HG02885 (cell line): ENCODE results near the gene ZFP3.
"Not testable (repeated sequence)": the region's sequence is repeated elsewhere in the genome, so short reads cannot be mapped to it uniquely, and the experiment has no call there.

ENCODE experiments used
- ATAC-seq: cut with Tn5 transposase; IDR thresholded peaks from one replicate; pipeline ENCODE4 v1.9.1; 2021; ENCODE audit warnings: mild to moderate bottlenecking; ENCODE audit not compliant: unreplicated experiment, poor library complexity

ZFP3 gene

DNA sequence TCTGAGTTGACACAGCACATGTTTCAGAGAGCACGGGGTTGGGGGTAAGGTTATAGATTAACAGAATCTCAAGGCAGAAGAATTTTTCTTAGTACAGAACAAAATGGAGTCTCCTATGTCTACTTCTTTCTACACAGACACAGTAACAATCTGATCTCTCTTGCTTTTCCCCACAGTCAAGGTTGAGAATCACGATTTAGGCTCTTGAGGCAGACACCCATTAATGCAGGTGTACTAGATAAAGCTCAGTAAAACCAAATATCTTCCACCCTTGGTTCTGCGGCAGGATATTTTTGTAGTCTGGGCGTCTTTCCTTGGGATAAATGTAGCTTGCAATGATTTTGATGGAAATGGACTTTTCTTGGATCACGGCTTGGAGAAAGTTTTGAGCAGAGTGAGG, 2.8 kb upstream of the ZFP3 start:
- not testable (repeated sequence) for ATAC-seq

DNA sequence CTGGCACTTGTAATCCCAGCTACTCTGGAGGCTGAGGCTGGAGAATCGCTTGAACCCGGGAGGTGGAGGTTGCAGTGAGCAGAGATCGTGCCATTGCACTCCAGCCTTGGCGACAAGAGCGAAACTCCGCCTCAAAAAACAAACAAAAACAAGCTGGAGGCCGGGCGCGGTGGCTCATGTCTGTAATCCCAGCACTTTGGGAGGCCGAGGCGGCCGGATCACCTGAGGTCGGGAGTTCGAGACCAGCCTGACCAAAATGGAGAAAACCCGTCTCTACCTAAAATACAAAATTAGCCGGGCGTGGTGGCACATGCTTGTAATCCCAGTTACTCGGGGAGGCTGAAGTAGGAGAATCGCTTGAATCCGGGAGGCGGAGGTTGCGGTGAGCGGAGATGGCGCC, 992 bp upstream of the ZFP3 start:
- not testable (repeated sequence) for ATAC-seq

DNA sequence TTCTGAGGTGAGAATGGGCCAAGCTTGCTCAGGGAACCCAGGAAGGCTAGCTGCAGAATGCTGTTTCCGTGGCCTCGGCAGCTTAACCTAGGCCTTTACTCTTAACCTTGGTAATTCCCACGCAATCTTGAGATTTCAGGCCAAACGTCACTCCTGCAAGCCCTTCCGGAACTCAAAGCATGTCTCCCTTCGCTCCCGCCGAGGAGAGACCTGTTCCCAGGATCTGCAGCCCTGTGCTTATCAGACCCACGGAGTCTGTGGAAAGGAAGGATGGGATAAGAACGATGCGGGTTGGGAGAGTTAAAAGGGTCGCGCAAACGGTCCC, 524 bp upstream of the ZFP3 start:
- ATAC-seq: no peak

DNA sequence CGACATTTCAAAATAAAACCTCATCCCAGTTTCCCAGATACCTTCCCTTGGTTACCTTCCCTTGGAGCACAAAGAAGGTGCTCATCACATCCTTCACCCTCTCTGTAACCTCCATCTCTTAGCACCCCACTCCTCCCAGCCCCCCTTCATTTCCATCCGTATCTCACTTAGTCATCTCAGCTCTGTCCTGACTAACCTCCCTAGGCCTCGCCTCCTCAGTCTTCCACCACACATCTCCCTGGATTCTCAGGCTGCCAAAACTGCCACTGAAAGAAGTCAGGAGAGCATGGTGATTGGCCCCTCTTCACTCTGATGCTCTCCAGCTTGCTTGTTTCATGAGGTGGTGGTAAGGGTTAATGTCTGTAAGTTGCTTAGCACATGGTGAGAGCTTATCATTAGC, 2.3 kb downstream of the ZFP3 start:
- no peak for ATAC-seq

DNA sequence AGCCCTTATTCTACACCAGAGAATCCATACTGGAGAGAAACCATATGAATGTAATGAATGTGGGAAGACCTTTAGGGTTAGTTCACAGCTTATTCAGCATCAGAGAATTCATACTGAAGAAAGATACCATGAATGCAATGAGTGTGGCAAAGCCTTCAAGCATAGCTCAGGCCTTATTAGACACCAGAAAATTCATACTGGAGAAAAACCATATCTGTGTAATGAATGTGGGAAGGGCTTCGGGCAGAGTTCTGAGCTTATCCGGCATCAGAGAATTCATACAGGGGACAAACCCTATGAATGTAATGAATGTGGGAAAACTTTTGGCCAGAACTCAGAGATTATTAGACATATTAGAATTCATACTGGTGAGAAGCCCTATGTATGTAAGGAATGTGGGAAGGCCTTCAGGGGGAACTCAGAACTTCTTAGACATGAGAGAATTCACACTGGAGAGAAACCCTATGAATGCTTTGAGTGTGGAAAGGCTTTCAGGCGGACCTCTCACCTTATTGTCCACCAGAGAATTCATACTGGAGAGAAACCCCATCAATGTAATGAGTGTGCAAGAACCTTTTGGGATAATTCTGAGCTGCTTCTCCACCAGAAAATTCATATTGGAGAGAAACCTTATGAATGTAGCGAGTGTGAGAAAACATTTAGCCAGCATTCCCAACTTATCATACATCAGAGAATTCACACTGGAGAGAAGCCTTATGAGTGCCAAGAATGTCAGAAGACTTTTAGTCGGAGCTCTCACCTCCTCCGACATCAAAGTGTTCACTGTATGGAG, 14.1 kb downstream of the ZFP3 start:
- ATAC-seq: no peak

DNA sequence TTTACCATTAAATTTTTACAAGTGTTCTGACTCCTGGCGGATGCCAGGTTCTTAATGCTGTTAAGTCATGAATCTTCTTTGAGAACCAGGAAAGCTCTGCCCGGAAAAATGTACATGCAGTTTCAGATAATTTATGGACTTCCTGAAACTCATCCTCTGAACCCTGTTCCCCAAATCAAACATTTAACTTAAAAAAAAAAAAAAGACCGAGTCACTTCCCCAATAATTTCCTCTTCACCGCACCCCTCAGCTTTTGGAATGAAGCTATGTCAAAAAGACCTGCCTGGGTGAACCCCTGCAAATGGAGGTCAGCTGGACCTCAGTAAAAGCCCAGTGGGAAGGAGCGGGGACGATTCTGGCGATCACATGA, 18.4 kb downstream of the ZFP3 start:
- no peak for ATAC-seq

DNA sequence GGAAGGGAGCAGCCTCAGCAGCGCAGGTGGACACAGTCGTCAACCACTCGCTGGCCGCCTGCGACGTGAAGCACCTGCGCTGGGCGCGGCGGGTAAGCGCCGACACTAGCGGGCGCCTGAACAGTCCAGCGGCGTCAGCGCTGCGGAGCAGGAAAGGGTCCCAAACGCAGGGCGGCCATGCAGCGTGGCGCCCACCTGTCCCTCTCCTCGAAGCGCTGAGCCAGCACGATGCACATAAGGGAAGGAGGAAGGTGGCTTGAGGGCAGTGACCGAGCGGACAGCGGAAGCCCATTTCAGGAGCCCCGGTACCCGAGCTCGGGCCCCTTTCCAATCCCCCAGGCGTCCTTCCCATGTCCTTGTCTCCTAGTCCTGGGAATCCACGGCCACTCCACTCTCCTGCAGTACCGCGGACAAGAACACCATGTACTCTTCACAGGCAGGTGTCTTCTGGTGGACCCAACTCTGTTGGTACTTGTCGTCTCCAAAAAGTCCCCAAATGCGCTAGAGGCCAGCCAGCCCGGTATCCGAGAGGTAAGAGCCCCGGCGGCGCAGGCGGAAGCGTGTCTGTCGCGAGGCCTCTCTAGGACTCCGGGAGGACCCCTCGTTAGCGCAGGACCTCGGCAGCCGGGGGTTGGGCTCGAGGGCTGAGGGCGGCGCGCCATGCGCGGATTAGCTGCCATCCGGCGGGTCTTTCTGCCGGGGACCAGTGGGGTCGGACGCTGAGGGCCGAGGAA, 19.0 kb downstream of the ZFP3 start:
- ATAC-seq: no peak

DNA sequence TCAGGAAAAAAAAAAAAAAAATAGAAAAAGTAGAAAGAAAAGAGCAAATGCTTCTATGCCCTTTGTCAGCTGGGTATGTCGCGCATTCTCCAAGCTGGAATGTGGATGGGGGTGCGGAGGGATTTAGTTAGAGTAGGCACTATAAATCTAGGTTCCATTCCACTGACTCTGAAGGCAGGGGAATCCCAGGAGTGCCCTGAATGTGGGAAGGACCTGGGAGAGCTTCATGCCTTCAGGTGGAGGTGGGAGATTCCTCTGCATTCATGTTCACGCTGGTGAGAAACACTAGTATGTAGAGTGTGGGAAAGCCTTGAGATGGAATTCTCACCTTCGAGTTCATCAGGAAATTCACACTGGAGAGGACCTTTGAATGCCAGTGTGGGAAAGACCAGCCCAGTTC, 21.0 kb downstream of the ZFP3 start:
- ATAC-seq: no peak

DNA sequence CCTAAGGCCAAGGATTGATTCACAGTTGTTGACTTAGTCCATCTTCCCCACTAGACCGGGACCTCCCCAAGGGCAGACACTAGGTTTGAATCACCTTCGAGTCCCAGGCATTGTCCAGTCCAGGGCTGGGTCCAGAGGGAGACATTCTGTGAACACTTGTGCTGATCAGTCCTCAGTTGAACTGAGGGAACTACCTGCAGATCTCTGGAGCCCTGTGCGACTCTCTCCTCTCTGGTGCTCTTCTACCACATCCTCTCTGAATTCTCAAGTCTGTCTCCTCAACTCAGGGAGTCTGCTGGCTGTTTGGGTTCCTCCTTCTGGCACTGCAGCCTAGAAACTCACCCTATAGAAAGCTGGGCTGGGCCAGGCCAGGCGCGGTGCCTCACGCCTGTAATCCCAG, 22.6 kb downstream of the ZFP3 start:
- ATAC-seq: no peak

DNA sequence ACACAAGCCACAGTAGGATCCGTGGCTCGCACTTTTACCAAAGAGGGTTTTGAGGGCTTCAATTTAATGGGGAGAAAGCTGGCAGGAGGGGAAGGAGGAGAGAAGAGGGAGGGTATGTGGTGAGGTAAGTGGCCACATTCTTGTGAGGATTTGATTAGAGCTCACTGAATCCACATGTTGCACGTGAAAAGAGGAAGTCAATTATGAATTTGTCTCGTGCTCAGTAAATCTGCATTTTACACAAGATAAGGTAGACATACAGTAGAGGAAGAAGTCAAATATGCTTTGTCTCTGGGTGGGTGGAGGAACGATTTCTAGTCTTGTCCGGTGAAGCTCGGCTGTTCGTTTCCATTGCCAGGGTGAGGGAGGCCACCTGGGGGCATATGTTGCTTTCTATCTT, 32.5 kb downstream of the ZFP3 start:
- ATAC-seq: no peak

DNA sequence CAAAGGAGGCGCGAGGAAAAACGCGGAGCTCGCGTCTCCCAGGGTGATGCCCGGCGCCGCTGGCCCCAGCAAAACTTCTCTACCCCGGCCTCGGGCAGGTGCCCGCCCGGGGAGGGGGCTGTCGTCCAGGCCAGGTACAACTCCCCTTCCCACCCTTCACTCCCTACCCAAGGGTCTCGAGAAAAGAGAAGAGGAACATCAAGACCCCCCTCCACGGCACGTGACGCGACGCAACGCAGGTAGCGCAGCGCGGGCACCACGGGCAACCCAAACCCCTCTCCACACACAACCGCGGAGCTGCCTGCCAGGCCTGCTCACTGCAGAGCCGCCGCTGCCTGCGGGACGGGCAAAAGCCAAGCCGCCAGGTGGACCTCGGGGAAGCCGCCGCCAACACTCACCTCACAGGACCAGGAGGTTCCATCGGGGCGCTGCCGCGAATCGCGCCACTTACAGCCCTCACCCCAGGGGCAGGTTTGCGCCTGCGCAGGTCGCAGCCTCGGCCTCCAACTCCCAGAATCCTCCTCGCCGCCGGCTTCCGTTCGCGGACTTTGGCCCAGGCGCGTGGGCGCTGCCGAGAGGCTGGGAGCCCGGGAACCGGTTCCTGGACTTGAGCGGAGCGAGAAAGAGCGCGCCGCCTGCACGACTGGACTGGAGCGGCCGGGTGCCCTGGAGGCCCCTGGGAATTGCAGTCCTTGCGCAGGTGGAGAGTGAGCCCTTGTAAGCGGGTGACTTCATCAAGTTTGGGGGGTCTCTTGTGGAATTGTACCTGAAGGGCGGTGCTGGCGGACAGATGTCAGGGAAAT, 33.3 kb downstream of the ZFP3 start, which contains the start of gene ZNF232:
Gene ZNF232, minus strand, starts transcription at position 477 of the 803 bp plus-strand sequence. Its CDS starts 56 bp downstream, at position 421.
- peak; percentile 80 for ATAC-seq

DNA sequence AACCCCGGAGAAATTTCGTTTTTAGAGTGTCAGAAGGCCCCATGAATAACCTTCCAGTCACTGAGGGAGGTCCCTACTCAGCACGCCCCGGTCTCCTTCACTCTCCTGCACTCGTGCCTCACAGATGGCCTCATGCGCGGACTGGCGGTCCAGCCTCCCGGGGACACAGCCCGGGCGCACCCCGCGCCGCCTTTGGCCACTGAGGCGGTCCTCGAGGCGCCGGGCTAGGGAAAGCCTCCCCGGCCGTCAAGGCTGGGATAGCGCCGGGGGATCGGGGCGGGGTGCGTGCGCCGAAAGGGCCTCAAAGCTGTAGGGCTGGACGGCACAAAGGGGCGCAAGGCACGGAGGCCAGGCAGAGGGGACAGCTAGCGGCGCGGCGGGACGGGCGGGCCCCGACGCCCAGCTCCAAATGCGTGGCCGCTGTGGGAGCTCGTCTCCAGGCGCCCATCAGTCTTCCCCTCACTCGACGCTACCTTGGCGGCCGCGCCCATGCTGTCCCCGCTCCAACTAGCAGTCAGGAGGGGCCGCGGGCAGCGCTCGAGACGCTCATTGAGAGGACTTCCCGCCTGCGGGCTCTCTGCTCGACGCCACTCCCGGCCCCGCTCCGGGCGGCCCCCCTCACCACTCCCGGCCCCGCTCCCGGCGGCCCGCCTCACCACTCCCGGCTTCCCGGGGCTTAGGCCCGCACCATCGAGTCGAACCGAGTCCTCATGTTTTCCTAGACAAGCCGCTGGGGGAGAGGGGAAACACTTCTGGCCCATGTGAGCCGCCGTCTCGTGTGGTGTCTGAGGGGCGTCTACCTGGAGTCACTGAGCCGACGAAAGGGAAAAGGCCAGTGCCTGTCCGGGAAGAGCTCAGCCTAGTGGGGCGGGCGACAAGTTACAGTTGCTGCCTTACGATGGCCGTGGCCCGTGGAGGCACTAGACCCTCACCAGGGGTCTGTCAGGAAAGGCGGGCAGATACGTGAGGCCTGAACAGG, 37.7 kb downstream of the ZFP3 start, which contains the start of gene USP6:
Gene USP6, plus strand, starts transcription at position 360 of the 979 bp plus-strand sequence. CDS start 14,336 bp downstream, outside the sequence.
- ATAC-seq: no peak

DNA sequence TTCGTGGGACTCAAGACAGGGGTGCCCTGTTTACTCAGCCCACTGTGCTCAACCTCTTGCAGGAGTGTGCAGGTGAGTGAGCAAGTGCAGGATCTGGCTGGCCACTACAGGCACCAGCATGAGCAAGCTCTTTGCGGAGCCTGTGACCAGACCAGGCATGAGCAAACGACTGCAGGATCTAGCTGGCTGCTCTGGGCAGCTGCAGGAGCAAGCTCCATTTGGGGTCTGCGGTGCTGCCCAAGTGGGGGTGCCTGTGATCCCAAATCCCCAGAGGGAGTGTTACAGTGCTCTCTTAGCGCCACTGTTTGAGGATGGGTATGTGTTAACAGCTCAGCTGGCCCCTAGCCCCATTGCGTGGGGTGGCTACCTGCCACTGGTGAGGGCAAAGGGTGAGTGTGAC, 40.0 kb downstream of the ZFP3 start:
- ATAC-seq: no peak

DNA sequence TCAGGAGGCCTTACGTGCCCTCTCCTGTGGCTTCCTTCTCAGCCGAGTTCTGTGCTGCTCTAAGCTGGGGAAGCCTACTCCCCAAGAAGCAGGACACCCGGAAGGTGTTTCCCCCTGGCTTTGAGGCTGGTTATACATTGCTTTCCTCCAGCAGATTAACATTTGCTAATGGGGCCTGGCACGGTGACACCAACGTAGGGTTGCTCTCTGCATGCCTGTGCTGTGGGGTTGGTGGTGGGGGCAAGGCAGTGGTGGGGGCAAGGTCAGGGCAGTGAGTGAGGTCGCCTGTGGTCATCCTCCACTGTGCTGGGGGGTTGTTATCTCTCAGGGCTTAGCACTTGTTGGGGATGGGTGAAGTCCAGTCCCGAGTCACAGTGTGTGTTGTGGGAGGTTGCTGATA, 41.8 kb downstream of the ZFP3 start:
- ATAC-seq: no peak

DNA sequence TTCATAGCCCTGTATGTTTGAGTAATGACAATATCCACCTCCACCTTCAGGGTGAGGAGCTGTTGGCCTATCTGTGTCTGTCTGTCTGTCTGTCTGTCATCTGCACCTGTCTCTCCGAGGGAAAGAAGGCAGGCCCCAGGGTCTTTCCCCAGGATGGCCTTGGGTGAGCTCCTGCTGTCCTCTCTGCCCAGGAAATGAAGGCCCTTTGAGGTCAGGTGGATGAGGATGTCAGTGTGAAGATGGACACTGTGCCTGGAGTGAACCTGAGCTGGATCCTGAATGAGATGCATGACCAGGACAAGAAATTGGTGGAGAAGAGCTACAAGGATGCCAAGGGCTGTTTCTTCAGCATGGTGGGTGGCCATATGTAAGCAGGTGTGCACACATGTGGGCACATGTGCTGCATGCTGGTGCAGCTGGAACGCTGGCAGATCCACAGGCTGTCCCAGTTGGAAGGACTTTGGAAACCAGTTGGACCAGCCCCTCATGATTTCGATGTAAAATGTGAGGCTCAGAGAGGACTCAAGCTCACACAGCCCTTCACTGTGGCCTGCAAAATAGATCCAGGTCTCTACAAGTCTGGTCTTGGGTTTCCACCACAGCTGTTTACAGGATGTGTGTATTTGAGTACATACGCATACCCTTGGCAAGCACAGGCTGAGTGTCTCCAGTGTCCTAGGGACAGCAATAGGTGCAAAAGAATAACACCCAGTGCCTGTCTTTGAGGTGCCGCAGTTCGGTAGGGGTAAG, 42.3 kb downstream of the ZFP3 start:
- not testable (repeated sequence) for ATAC-seq

DNA sequence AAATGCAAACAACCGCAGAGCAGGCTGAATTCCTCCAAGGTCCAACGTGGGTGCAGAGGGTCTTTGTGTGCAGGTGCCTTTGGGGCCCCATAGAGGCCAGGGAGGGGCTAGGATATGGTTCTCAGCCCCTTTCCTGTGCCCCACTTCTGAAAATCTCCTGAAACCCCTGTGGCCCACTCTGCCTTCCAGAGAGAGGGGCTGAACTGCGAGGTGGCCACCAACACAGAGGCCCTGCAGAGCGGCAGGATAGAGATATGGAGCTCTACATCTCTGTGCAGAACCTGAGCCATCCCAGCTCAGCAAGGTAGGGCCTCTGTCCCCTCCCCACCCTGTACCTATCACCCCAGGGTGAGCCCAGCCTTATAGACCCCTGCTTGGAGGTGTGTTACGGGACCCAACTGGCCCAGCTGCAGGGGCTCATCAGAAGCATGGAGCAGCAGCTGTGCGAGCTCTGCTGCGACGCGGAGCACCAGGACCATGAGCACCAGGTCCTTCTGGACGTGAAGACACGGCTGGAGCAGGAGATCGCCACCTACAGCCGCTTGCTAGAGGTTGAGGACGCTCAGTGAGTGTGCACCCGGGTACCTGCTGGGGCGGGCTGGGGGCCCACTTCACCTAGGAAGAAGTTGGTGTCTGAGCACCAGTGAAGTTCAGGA, 43.0 kb downstream of the ZFP3 start:
- ATAC-seq: no peak

DNA sequence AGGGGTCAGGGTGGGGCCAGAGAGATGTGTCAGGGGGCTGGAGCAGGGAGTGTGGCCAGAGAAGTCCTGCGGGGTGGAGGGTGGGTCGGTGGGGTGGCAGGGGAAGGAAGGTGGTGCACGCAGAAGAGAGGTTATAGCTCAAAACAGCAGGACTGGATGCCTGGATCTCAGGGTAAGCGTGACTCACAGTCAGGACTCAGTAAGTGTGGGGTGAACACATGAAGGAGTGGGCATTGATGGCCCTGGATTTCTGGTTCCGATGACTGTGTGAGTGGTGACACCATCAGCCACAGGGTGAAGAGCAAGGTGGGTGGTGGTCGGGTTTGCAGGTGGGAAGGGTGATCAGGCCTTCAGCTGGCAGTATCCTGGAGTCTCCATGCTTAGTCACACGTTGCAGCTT, 43.8 kb downstream of the ZFP3 start:
- not testable (repeated sequence) for ATAC-seq

DNA sequence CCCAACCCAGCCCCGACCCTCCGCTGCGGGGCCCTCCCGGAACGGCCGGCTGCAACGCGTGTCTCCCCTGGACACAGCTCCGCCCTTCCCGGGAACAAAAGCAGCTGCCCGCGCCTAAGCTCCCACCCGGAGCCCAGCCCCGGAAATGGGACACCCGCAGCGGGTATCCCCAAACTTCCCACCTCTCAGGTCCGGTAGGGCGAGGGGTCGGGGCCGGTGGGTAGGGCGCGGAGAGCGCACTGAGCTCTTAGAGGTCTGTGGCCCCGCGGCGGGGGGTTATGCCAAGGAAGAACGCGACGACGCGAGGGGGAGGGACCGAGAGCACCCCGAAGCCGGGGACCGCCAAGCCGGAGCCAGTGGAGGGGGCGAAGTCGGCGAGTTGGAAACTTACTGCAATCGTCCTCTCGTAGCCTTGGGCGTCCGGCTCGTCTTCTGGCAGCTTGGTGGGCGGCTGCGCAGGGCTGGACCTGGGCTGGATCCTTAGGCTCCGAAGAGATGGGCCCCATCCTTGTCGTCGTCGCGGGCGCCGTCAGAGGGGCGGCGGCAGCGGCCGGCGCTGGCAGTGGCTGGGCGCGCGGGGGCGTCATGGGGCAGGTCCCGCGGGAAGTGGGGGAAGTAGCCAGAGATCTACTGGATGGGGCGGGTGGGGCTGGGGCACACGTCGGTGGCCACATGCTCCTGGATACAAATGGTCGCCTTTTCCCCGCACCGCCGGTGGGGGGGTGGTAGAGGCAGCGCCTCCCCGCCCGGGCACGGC, 44.5 kb downstream of the ZFP3 start:
- ATAC-seq: no peak
